Measurements from ENCODE around the gene FIGNL1. TPM values are rescaled to one million over a fixed set of nuclear protein-coding genes. Genes with fewer than 3 reads are reported as not detected.

The FIGNL1 gene
- total RNA-seq, 2 experiments from 2014 or later: 47.5 to 47.6 TPM

GRCh38 chr7:50423860-50424259 is 26.3 kb downstream of the FIGNL1 start:
- no peak overlapping the region for H3K27ac Mint-ChIP-seq
- H3K4me3 Mint-ChIP-seq: no peak overlapping the region
- no peaks in the 10 kb centered on the region for H3K27me3 Mint-ChIP-seq
- no peak for DNase-seq
- no peaks in the 10 kb centered on the region for H3K36me3 Mint-ChIP-seq
- no peaks in the 10 kb centered on the region for H3K9me3 Mint-ChIP-seq
- no peaks in the 10 kb centered on the region for H3K4me1 Mint-ChIP-seq

- Mint-ChIP-seq H3K27me3 (no peaks in the 10 kb centered on the region), H3K27ac (no peak overlapping the region), H3K4me3 (no peak overlapping the region), H3K36me3 (no peaks in the 10 kb centered on the region), H3K9me3 (no peaks in the 10 kb centered on the region), H3K4me1 (no peaks in the 10 kb centered on the region)
- DNase-seq: no peak
Observed at GRCh38 chr7:50422858-50423257, 27.3 kb downstream of the FIGNL1 start.

- H3K36me3 Mint-ChIP-seq: no peaks in the 10 kb centered on the region
- no peaks in the 10 kb centered on the region for H3K9me3 Mint-ChIP-seq
- DNase-seq: no peak
- no peaks in the 10 kb centered on the region for H3K27me3 Mint-ChIP-seq
- peaks cover 17% of the 10 kb centered on the region for H3K4me1 Mint-ChIP-seq
- H3K4me3 Mint-ChIP-seq: no peak overlapping the region
- no peak overlapping the region for H3K27ac Mint-ChIP-seq
Observed at GRCh38 chr7:50421043-50421442, 29.1 kb downstream of the FIGNL1 start.

- Mint-ChIP-seq H3K4me1 (peaks cover 33% of the 10 kb centered on the region), H3K36me3 (no peaks in the 10 kb centered on the region), H3K9me3 (no peaks in the 10 kb centered on the region), H3K4me3 (no peak overlapping the region), H3K27ac (no peak overlapping the region), H3K27me3 (no peaks in the 10 kb centered on the region)
- DNase-seq: no peak
Observed at GRCh38 chr7:50418526-50419290, 31.4 kb downstream of the FIGNL1 start.

- Mint-ChIP-seq H3K27me3 (no peaks in the 10 kb centered on the region), H3K4me3 (no peak overlapping the region), H3K36me3 (no peaks in the 10 kb centered on the region), H3K4me1 (peaks cover 33% of the 10 kb centered on the region), H3K9me3 (no peaks in the 10 kb centered on the region), H3K27ac (no peak overlapping the region)
- peak; percentile 67 for DNase-seq
Observed at GRCh38 chr7:50418086-50418515, 32.0 kb downstream of the FIGNL1 start.

GRCh38 chr7:50416527-50417182 is 33.5 kb downstream of the FIGNL1 start:
- no peaks in the 10 kb centered on the region for H3K36me3 Mint-ChIP-seq
- H3K27ac Mint-ChIP-seq: peak overlapping the region; percentile 90
- no peaks in the 10 kb centered on the region for H3K27me3 Mint-ChIP-seq
- DNase-seq: no peak
- peaks cover 41% of the 10 kb centered on the region for H3K4me1 Mint-ChIP-seq
- H3K4me3 Mint-ChIP-seq: peak overlapping the region; percentile 60
- H3K9me3 Mint-ChIP-seq: no peaks in the 10 kb centered on the region

GRCh38 chr7:50415844-50416364 is 34.2 kb downstream of the FIGNL1 start:
- Mint-ChIP-seq H3K4me1 (peaks cover 48% of the 10 kb centered on the region), H3K36me3 (no peaks in the 10 kb centered on the region), H3K27ac (peak overlapping the region; percentile 90), H3K9me3 (no peaks in the 10 kb centered on the region), H3K27me3 (no peaks in the 10 kb centered on the region), H3K4me3 (no peak overlapping the region)
- no peak for DNase-seq

GRCh38 chr7:50413561-50413960 is 36.6 kb downstream of the FIGNL1 start:
- no peaks in the 10 kb centered on the region for H3K27me3 Mint-ChIP-seq
- no peak overlapping the region for H3K4me3 Mint-ChIP-seq
- H3K27ac Mint-ChIP-seq: no peak overlapping the region
- H3K36me3 Mint-ChIP-seq: no peaks in the 10 kb centered on the region
- DNase-seq: no peak
- H3K4me1 Mint-ChIP-seq: peaks cover 70% of the 10 kb centered on the region
- H3K9me3 Mint-ChIP-seq: no peaks in the 10 kb centered on the region

- peak overlapping the region; percentile 13 for H3K27ac Mint-ChIP-seq
- H3K27me3 Mint-ChIP-seq: no peaks in the 10 kb centered on the region
- no peaks in the 10 kb centered on the region for H3K9me3 Mint-ChIP-seq
- H3K36me3 Mint-ChIP-seq: no peaks in the 10 kb centered on the region
- no peak for DNase-seq
- H3K4me3 Mint-ChIP-seq: no peak overlapping the region
- H3K4me1 Mint-ChIP-seq: peaks cover 74% of the 10 kb centered on the region
Observed at GRCh38 chr7:50412973-50413372, 37.2 kb downstream of the FIGNL1 start.

- peak overlapping the region; percentile 85 for H3K27ac Mint-ChIP-seq
- peak overlapping the region; percentile 9 for H3K4me3 Mint-ChIP-seq
- H3K36me3 Mint-ChIP-seq: peaks cover 2% of the 10 kb centered on the region
- H3K4me1 Mint-ChIP-seq: peaks cover 76% of the 10 kb centered on the region
- H3K27me3 Mint-ChIP-seq: no peaks in the 10 kb centered on the region
- H3K9me3 Mint-ChIP-seq: no peaks in the 10 kb centered on the region
- DNase-seq: peak; percentile 43
Observed at GRCh38 chr7:50411332-50411731, 38.8 kb downstream of the FIGNL1 start.

GRCh38 chr7:50409856-50410745 is 40.0 kb downstream of the FIGNL1 start:
- H3K27ac Mint-ChIP-seq: peak overlapping the region; percentile 85
- peak overlapping the region; percentile 40 for H3K4me3 Mint-ChIP-seq
- no peaks in the 10 kb centered on the region for H3K9me3 Mint-ChIP-seq
- peaks cover 76% of the 10 kb centered on the region for H3K4me1 Mint-ChIP-seq
- DNase-seq: peak; percentile 55
- peaks cover 8% of the 10 kb centered on the region for H3K36me3 Mint-ChIP-seq
- H3K27me3 Mint-ChIP-seq: no peaks in the 10 kb centered on the region

- Mint-ChIP-seq H3K27me3 (no peaks in the 10 kb centered on the region), H3K36me3 (peaks cover 34% of the 10 kb centered on the region), H3K9me3 (no peaks in the 10 kb centered on the region), H3K4me1 (peaks cover 93% of the 10 kb centered on the region), H3K27ac (peak overlapping the region; percentile 61), H3K4me3 (no peak overlapping the region)
- no peak for DNase-seq
Observed at GRCh38 chr7:50406935-50407334, 43.2 kb downstream of the FIGNL1 start.

GRCh38 chr7:50405221-50405620 is 44.9 kb downstream of the FIGNL1 start:
- Mint-ChIP-seq H3K4me3 (no peak overlapping the region), H3K27ac (peak overlapping the region; percentile 75), H3K9me3 (no peaks in the 10 kb centered on the region), H3K36me3 (peaks cover 50% of the 10 kb centered on the region), H3K27me3 (no peaks in the 10 kb centered on the region), H3K4me1 (peaks cover 89% of the 10 kb centered on the region)
- DNase-seq: no peak

- Mint-ChIP-seq H3K9me3 (no peaks in the 10 kb centered on the region), H3K27ac (peak overlapping the region; percentile 62), H3K27me3 (no peaks in the 10 kb centered on the region), H3K4me3 (no peak overlapping the region), H3K36me3 (peaks cover 56% of the 10 kb centered on the region), H3K4me1 (peaks cover 81% of the 10 kb centered on the region)
- DNase-seq: no peak
Observed at GRCh38 chr7:50404392-50404791, 45.8 kb downstream of the FIGNL1 start.

- H3K4me3 Mint-ChIP-seq: no peak overlapping the region
- no peaks in the 10 kb centered on the region for H3K9me3 Mint-ChIP-seq
- no peak for DNase-seq
- H3K36me3 Mint-ChIP-seq: peaks cover 75% of the 10 kb centered on the region
- peaks cover 75% of the 10 kb centered on the region for H3K4me1 Mint-ChIP-seq
- H3K27me3 Mint-ChIP-seq: no peaks in the 10 kb centered on the region
- H3K27ac Mint-ChIP-seq: peak overlapping the region; percentile 70
Observed at GRCh38 chr7:50400114-50400513, 50.0 kb downstream of the FIGNL1 start.

Measured in activated naive CD8-positive, alpha-beta T cell treated with anti-CD3 and anti-CD28 coated beads for 36 hours (primary cell).